ENCODE results near the gene SLC33A1. TPM values are rescaled to one million over a fixed set of nuclear protein-coding genes. Genes with fewer than 3 reads are reported as not detected.
"Not testable (repeated sequence)": the region's sequence is repeated elsewhere in the genome, so short reads cannot be mapped to it uniquely, and the experiment has no call there.

The SLC33A1 gene
- total and polyA plus RNA-seq, 2 donors from 2014 or later: 16.1 to 36.8 TPM

DNA sequence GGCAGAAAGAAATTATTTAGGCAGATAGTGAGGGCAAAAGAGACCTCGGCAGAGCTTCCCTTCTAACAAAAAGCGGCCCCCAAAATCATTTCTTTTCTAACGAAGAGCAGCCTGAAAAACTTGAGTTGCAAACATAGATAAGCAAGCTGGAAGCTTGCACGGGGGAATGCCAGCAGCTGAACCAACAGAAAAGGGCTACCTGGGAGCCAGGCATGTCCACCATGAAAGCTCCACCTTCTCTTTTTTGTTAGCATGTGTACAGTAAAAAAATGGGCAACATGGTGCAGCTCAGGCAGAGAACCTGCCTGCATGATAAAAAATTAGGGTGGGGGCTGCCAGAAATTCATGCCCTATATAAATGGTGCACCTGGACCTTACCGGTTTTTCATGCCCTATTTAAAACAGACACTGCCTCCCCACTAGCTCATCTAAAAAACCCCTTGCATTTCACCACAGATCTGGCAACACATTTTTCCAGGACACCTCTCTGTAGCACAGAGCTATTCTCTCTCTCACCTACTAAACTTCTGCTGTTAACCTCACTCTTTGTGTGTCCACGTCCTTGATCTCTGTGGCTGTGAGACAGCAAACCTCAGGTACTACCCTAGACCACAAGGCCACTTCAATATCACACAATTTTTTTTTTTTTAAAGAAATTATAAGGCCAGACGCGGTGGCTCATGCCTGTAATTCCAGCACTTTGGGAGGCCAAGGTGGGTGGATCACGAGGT is 18.7 kb downstream of the SLC33A1 start:
- intact Hi-C loops (cut with DNase I): no loop called here
- DNase-seq (no peak), FAIRE-seq (no peak)
- Histone ChIP-seq H3K9ac (ENCODE audit: low read length in 3 of 3) (no peak overlapping the region), H3K4me1 (ENCODE audit: control insufficient read depth in 2 of 3, insufficient read depth in 2 of 3, low read depth in 1 of 3, low read length in 3 of 3) (no peaks in the 10 kb centered on the region), H3K27ac (ENCODE audit: low read depth in 2 of 2, low read length in 2 of 2) (no peak overlapping the region), H3K27me3 (ENCODE audit: control insufficient read depth, insufficient read depth, low read length) (no peaks in the 10 kb centered on the region), H3K4me3 (ENCODE audit: low read length in 3 of 3) (no peak overlapping the region), H3K36me3 (ENCODE audit: control insufficient read depth in 2 of 3, insufficient read depth in 3 of 3, low read length in 3 of 3) (no peaks in the 10 kb centered on the region), H3K9me3 (ENCODE audit: control insufficient read depth in 2 of 3, insufficient read depth in 1 of 3, low read length in 3 of 3) (no peaks in the 10 kb centered on the region)
- TF ChIP-seq CTCF (IDR thresholded peaks at IDR 0.05; ENCODE audit: borderline replicate concordance, extremely low read depth, insufficient read depth): no peak

DNA sequence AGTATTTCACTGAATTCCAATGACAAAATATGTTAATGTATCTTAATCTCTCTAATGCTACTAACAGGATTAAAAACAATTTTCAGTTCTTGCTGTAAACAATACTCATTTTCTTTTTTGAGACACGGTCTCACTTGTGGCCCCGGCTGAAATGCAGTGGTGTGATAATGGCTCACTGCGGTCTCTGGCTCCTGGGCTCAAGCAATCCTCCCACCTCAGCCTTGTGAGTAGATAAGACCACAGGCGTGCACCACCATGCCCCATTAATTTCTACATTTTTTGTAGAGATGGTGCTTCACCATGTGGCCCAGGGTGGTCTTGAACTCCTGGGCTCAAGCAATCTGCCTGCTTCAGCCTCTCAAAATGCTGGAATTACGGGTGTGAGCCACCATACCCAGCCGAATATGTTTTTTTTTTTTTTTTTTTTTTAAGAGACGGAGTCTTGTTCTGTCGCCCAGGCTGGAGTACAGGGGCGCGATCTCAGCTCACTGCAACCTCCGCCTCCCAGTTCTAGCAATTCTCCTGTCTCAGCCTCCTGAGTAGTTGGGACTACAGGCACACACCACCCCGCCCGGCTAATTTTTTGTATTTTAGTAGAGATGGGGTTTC is 25.6 kb downstream of the SLC33A1 start:
- H3K4me3 ChIP-seq (ENCODE audit: low read length in 3 of 3); H3K27ac ChIP-seq (ENCODE audit: low read depth in 2 of 2, low read length in 2 of 2); H3K36me3 ChIP-seq (ENCODE audit: control insufficient read depth in 2 of 3, insufficient read depth in 3 of 3, low read length in 3 of 3); H3K27me3 ChIP-seq (ENCODE audit: control insufficient read depth, insufficient read depth, low read length); H3K4me1 ChIP-seq (ENCODE audit: control insufficient read depth in 2 of 3, insufficient read depth in 2 of 3, low read depth in 1 of 3, low read length in 3 of 3); H3K9ac ChIP-seq (ENCODE audit: low read length in 3 of 3); DNase-seq; intact Hi-C loops (cut with DNase I); H3K9me3 ChIP-seq (ENCODE audit: control insufficient read depth in 2 of 3, insufficient read depth in 1 of 3, low read length in 3 of 3); FAIRE-seq: not testable (repeated sequence)

DNA sequence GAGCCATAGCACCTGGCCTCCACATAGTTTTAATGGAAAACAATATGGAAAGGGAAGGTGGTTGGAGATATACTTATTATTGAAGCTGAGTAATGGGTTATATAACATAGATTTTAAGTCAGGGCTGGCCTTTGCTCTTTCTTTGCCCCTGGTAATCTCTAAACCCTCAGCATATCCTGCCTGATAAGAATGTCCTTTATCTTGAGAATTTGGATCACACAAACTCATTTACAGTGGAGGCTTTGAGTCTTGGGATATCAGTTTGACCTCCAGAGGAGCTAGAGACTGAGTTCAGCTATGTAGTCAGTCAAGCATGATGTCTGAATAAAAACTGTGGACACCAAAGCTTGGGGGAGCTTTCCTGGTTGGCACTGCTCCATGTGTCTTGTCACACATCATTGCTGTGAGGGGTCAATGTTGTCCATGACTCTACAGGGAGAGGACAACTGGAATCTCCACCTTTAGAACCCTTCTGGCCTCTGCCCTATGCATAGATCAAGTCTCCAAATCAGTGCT is 39.1 kb downstream of the SLC33A1 start:
- DNase-seq (peak in 1 of 5 donors; percentile 3), FAIRE-seq (no peak)
- H3K4me1 ChIP-seq (ENCODE audit: control insufficient read depth in 2 of 3, insufficient read depth in 2 of 3, low read depth in 1 of 3, low read length in 3 of 3): no peaks in the 10 kb centered on the region
- TF ChIP-seq CTCF (IDR thresholded peaks at IDR 0.05; ENCODE audit: borderline replicate concordance, extremely low read depth, insufficient read depth): no peak
- no peaks in the 10 kb centered on the region for H3K36me3 ChIP-seq (ENCODE audit: control insufficient read depth in 2 of 3, insufficient read depth in 3 of 3, low read length in 3 of 3)
- intact Hi-C loops (cut with DNase I): no loop called here
- no peaks in the 10 kb centered on the region for H3K9me3 ChIP-seq (ENCODE audit: control insufficient read depth in 2 of 3, insufficient read depth in 1 of 3, low read length in 3 of 3)
- H3K4me3 ChIP-seq (ENCODE audit: low read length in 3 of 3): no peak overlapping the region
- H3K9ac ChIP-seq (ENCODE audit: low read length in 3 of 3): no peak overlapping the region
- no peak overlapping the region for H3K27ac ChIP-seq (ENCODE audit: low read depth in 2 of 2, low read length in 2 of 2)
- no peaks in the 10 kb centered on the region for H3K27me3 ChIP-seq (ENCODE audit: control insufficient read depth, insufficient read depth, low read length)

DNA sequence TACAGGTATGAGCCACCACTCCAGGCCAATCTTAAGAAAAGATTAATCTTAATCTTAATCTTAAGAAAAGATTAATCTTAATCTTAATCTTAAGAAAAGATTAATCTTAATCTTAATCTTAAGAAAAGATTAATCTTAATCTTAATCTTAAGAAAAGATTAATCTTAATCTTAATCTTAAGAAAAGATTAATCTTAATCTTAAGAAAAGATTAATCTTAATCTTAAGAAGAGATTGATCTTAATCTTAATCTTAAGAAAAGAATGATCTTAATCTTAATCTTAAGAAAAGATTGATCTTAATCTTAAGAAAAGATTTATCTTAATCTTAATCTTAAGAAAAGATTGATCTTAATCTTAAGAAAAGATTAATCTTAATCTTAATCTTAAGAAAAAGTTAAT is 41.0 kb downstream of the SLC33A1 start:
- H3K27ac ChIP-seq (ENCODE audit: low read depth in 2 of 2, low read length in 2 of 2); H3K9me3 ChIP-seq (ENCODE audit: control insufficient read depth in 2 of 3, insufficient read depth in 1 of 3, low read length in 3 of 3); H3K4me1 ChIP-seq (ENCODE audit: control insufficient read depth in 2 of 3, insufficient read depth in 2 of 3, low read depth in 1 of 3, low read length in 3 of 3); H3K9ac ChIP-seq (ENCODE audit: low read length in 3 of 3); H3K27me3 ChIP-seq (ENCODE audit: control insufficient read depth, insufficient read depth, low read length); H3K36me3 ChIP-seq (ENCODE audit: control insufficient read depth in 2 of 3, insufficient read depth in 3 of 3, low read length in 3 of 3); DNase-seq; H3K4me3 ChIP-seq (ENCODE audit: low read length in 3 of 3); intact Hi-C loops (cut with DNase I): not testable (repeated sequence)
- peak; percentile 44 for FAIRE-seq
